Measurements from ENCODE around the gene MICALL1. TPM values are rescaled to one million over a fixed set of nuclear protein-coding genes. Genes with fewer than 3 reads are reported as not detected.

The MICALL1 gene
- total RNA-seq, 4 donors from 2014 or later: 125 to 157 (median 131) TPM

DNA sequence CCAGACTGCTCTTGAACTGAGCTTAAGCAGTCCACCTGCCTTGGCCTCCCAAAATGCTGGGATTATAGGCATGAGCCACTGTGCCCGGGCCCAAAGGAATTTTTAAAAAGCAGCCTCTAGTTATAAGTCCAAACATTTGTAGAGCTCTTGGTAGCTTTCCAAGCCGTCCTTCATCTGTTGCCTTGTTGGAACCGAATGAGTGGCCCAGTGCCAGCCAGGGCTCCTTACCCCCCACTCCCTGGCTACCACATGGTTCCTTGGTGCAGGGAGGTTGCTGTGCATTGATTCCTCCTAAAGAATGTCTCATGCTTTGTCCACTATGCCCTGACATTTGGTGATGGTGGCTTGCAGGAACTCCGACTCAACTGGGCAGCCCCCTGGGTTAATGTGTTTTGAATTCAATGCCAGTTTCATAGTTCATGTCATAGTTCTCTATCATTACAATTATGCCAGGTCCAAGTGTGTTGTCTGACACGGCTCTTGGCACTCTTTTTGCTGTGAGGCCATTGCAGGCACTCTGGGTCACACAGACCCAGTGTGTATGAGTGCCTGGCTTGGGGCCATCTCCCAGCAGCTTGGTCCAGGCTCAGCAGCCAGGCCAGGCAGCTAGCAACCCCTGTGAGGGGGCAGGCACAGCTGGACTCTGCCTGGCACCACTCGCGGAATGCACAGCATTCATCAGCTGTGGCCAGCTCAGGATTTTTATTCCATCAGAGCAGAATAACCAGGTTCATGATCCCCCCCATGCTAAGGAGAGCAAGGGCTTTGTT is 13.3 kb upstream of the MICALL1 start:
- Histone ChIP-seq H3K27ac (peak overlapping the region; percentile 82), H3K4me3 (no peak overlapping the region), H3K36me3 (peaks cover 32% of the 10 kb centered on the region), H3K9me3 (no peaks in the 10 kb centered on the region), H3K27me3 (no peaks in the 10 kb centered on the region), H3K4me1 (peaks cover 64% of the 10 kb centered on the region)
- no peak for TF ChIP-seq CTCF (IDR thresholded peaks at IDR 0.05)
- TF ChIP-seq POLR2A (IDR thresholded peaks at IDR 0.05): no peak
- TF ChIP-seq EP300 (IDR thresholded peaks at IDR 0.05): no peak
- no peak for TF ChIP-seq POLR2AphosphoS5 (IDR thresholded peaks at IDR 0.05)
- 40% methylated on average over 7 of the region's 7 CpGs for WGBS
- DNase-seq (ENCODE audit: low spot score in 2 of 2): no peak

DNA sequence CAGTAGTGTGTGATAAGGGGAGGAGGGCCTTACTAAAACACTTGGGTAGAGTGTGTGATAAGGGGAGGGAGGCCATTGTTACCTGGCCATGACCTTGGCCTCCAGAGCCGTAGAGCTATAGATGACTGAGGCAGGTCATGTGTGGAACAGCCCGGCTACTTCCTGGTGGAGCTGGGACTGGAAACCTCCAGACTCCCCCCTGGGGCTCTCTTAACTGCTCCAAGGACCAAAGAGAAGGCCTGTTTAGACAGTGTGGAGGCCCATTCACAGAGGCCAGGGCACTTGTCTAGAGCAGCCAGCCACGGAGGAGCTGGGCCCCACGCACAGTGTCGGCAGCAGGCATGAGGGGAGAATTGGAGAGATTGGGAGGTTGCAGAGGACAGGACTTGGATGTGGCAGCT is 12.5 kb upstream of the MICALL1 start:
- Histone ChIP-seq H3K36me3 (peaks cover 28% of the 10 kb centered on the region), H3K4me1 (peaks cover 64% of the 10 kb centered on the region), H3K4me3 (no peak overlapping the region), H3K27ac (peak overlapping the region; percentile 82), H3K9me3 (no peaks in the 10 kb centered on the region), H3K27me3 (no peaks in the 10 kb centered on the region)
- DNase-seq (ENCODE audit: low spot score in 2 of 2): no peak
- WGBS: 70% methylated on average over 5 of the region's 5 CpGs
- TF ChIP-seq EP300 (IDR thresholded peaks at IDR 0.05) (no peak), CTCF (IDR thresholded peaks at IDR 0.05) (no peak), POLR2A (IDR thresholded peaks at IDR 0.05) (no peak), POLR2AphosphoS5 (IDR thresholded peaks at IDR 0.05) (no peak)

DNA sequence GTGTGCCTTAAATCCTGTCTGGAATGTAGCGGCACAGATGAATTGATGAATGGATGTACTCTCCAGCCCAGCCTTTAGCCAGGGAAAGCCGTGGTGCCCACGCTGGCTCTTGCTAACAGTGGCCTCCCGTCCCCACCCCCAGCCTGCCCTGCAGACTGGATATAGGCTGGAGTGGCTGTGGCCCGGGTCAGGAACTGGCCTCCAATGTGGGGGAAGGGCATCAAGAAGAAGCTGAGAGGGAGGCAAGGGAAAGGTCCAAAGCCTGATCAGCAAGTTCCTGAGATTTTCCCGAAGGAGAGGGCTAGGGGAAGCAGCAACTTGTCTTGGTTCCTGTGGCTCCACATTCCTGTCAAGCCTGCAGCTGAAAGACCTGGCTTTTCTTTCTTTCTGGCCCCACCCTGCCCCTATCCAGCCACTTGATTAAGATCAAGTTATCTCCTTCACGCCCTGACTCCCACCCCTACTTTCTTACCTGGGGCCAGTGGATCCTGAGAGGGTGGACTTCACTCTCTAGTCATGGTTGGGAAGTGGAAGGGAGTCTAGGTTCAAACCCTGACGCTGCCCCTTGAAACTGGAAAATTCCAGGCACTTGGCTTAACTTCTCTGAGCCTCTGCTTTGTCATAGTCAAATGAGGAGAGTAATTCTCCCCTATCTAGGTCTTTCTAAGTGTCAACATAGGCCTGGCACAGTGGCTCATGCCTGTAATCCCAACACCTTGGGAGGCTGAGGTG is 11.0 kb upstream of the MICALL1 start:
- DNase-seq (ENCODE audit: low spot score in 2 of 2): no peak
- 45% methylated on average over 8 of the region's 8 CpGs for WGBS
- H3K27ac ChIP-seq: peak overlapping the region; percentile 82
- TF ChIP-seq POLR2A (IDR thresholded peaks at IDR 0.05): no peak
- TF ChIP-seq CTCF (IDR thresholded peaks at IDR 0.05): no peak
- no peak for TF ChIP-seq EP300 (IDR thresholded peaks at IDR 0.05)
- TF ChIP-seq POLR2AphosphoS5 (IDR thresholded peaks at IDR 0.05): no peak
- H3K4me3 ChIP-seq: no peak overlapping the region
- no peaks in the 10 kb centered on the region for H3K9me3 ChIP-seq
- H3K27me3 ChIP-seq: no peaks in the 10 kb centered on the region
- peaks cover 74% of the 10 kb centered on the region for H3K4me1 ChIP-seq
- peaks cover 12% of the 10 kb centered on the region for H3K36me3 ChIP-seq

DNA sequence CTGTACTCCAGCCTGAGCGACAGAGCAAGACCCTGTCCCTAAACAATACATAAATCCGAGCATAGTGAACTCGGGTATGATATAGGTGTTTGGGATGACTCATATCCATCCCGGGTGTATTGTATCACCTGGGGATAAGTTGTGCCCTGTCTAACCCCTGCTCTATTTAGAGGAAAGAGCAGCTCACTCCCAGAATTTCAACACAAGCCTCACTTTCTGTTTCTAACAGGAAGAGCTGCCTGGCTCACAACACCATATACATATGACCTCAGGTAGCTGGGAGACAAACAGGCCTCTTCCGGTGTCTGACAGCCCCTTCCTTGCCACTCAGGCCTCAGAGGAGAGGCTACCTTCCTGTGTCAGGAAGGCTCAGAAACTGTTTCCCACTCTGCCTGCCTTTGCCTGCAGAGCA is 9.9 kb upstream of the MICALL1 start:
- peaks cover 79% of the 10 kb centered on the region for H3K4me1 ChIP-seq
- TF ChIP-seq POLR2AphosphoS5 (IDR thresholded peaks at IDR 0.05): no peak
- TF ChIP-seq POLR2A (IDR thresholded peaks at IDR 0.05): no peak
- TF ChIP-seq EP300 (IDR thresholded peaks at IDR 0.05): no peak
- no peak for TF ChIP-seq CTCF (IDR thresholded peaks at IDR 0.05)
- H3K27ac ChIP-seq: peak overlapping the region; percentile 82
- no peaks in the 10 kb centered on the region for H3K27me3 ChIP-seq
- no peak for DNase-seq (ENCODE audit: low spot score in 2 of 2)
- no peak overlapping the region for H3K4me3 ChIP-seq
- no peaks in the 10 kb centered on the region for H3K9me3 ChIP-seq
- peaks cover 3% of the 10 kb centered on the region for H3K36me3 ChIP-seq
- WGBS: 37% methylated on average over 5 of the region's 5 CpGs

DNA sequence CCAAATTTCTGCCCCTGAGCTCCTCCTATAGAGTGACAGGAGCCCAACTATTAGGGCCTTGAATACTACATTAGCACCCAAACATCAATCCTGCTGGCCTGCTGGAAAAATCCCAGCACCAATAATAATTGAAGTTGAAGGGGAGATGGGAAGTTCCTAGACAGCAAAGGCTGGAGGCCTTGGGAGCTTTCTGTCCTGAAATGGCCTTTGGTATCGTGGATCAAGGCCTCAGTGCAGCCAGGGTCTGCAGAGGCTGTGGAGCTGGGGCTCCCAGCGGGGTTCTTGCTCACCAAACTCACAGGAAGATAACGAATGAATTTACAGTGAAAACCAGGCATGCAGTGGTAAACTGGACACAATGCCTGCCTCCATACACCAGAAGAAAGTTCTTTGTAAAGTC is 9.2 kb upstream of the MICALL1 start:
- Histone ChIP-seq H3K4me1 (peaks cover 85% of the 10 kb centered on the region), H3K4me3 (no peak overlapping the region), H3K9me3 (no peaks in the 10 kb centered on the region), H3K36me3 (no peaks in the 10 kb centered on the region), H3K27ac (peak overlapping the region; percentile 82), H3K27me3 (no peaks in the 10 kb centered on the region)
- no peak for DNase-seq (ENCODE audit: low spot score in 2 of 2)
- 71% methylated on average over 3 of the region's 3 CpGs for WGBS
- TF ChIP-seq CTCF (IDR thresholded peaks at IDR 0.05) (no peak), POLR2A (IDR thresholded peaks at IDR 0.05) (no peak), POLR2AphosphoS5 (IDR thresholded peaks at IDR 0.05) (no peak), EP300 (IDR thresholded peaks at IDR 0.05) (no peak)
